ENCODE measurements around the gene ABCB8. TPM values are rescaled to one million over a fixed set of nuclear protein-coding genes. Genes with fewer than 3 reads are reported as not detected.

Gene ABCB8
- total and polyA plus RNA-seq, 9 of the 15 experiments (the other 6 are each of a cell fraction or from before 2014, with no cell fraction given): 7.6 to 106 (median 36.3) TPM

DNA sequence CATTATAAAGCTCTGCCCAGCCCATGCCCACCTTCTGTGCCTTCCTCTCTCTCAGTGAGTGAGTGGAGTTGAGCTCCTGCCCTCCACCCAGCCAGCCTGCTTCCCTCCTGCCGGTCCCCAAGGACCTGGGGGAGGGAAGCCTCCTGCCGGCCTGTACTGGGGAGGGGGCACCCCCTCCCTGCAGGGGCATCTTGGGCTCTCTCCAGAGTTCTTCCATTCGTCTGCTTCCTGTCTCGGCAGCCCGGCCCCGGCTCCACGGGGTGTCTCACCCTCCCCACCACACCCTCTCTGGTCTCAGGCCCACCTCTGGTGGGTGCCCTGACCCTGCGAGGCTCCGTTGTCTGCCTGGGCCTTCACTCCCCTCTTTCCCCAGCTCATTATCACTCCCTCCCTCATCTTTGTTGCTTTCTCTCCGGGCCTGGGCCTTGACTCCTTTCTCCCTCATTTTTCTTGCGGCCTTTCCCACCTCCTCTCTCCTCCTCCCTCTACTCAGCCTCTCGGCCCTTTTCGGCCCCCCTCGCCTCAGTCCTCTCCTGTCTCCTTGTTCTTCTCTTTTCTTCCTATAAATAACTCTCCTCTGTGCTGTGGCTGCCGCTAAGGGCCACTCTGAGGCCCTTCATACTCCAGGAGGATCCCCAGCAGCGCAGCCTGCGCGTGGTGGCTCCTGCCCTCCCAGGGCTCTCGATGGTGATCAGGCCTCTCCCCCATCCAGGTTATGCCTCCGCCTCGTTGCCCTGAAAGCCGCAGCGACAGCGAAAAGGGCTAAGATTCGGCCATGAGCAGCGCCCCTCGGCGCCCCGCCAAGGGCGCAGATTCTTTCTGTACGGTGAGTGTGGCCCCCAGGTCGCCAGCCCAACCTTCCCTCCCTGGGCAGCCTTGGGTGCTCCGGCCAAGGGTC lies 33.2 kb downstream of the ABCB8 start (continued):
- peak; percentile 53; the same call in 1 of the 2 replicates for TF ChIP-seq HDGF (IDR thresholded peaks at IDR 0.05)
- TF ChIP-seq HNRNPL (IDR thresholded peaks at IDR 0.05; ENCODE audit: low read depth, low read length): no peak
- TF ChIP-seq TRIM28 (IDR thresholded peaks at IDR 0.05): no peak
- TF ChIP-seq, protein P1, sequence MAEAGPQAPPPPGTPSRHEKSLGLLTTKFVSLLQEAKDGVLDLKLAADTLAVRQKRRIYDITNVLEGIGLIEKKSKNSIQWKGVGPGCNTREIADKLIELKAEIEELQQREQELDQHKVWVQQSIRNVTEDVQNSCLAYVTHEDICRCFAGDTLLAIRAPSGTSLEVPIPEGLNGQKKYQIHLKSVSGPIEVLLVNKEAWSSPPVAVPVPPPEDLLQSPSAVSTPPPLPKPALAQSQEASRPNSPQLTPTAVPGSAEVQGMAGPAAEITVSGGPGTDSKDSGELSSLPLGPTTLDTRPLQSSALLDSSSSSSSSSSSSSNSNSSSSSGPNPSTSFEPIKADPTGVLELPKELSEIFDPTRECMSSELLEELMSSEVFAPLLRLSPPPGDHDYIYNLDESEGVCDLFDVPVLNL (CRISPR knock-in tag; IDR thresholded peaks at IDR 0.05; ENCODE audit: low read depth): no peak
- TF ChIP-seq, protein P2, sequence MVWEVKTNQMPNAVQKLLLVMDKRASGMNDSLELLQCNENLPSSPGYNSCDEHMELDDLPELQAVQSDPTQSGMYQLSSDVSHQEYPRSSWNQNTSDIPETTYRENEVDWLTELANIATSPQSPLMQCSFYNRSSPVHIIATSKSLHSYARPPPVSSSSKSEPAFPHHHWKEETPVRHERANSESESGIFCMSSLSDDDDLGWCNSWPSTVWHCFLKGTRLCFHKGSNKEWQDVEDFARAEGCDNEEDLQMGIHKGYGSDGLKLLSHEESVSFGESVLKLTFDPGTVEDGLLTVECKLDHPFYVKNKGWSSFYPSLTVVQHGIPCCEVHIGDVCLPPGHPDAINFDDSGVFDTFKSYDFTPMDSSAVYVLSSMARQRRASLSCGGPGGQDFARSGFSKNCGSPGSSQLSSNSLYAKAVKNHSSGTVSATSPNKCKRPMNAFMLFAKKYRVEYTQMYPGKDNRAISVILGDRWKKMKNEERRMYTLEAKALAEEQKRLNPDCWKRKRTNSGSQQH (CRISPR knock-in tag; IDR thresholded peaks at IDR 0.05): peak; percentile 57; the same call in 1 of the 2 replicates
- no peak for TF ChIP-seq HIVEP1 (CRISPR knock-in tag; IDR thresholded peaks at IDR 0.05)
- TF ChIP-seq ZFX (CRISPR knock-in tag; IDR thresholded peaks at IDR 0.05): peak; percentile 58
- no peak for TF ChIP-seq TAF9B (IDR thresholded peaks at IDR 0.05; ENCODE audit: partially characterized antibody)
- TF ChIP-seq CBFB (CRISPR knock-in tag; IDR thresholded peaks at IDR 0.05): 0 out of 2 replicates have a peak, but pooled peaks have one; percentile 3
- no peak for TF ChIP-seq PTBP1 (IDR thresholded peaks at IDR 0.05; ENCODE audit: low read depth, low read length)
- no peak for TF ChIP-seq BRCA1 (IDR thresholded peaks at IDR 0.05)
- TF ChIP-seq BRCA1 (CRISPR knock-in tag; IDR thresholded peaks at IDR 0.05): 0 out of 2 replicates have a peak, but pooled peaks have one; percentile 84
- 0 out of 2 replicates have a peak, but pooled peaks have one; percentile 33 for TF ChIP-seq ZBED1 (IDR thresholded peaks at IDR 0.05)
- TF ChIP-seq FOXJ3 (CRISPR knock-in tag; IDR thresholded peaks at IDR 0.05): no peak
- TF ChIP-seq AFF4 (CRISPR knock-in tag; IDR thresholded peaks at IDR 0.05): peak; percentile 21; the same call in 1 of the 2 replicates
- TF ChIP-seq TCF3 (CRISPR knock-in tag; IDR thresholded peaks at IDR 0.05): no peak
- 0 out of 2 replicates have a peak, but pooled peaks have one; percentile 53 for TF ChIP-seq ZNF263 (CRISPR knock-in tag; IDR thresholded peaks at IDR 0.05; ENCODE audit: borderline replicate concordance)
- no peak for TF ChIP-seq IRF9 (tag; IDR thresholded peaks at IDR 0.05)
- TF ChIP-seq, protein P3, sequence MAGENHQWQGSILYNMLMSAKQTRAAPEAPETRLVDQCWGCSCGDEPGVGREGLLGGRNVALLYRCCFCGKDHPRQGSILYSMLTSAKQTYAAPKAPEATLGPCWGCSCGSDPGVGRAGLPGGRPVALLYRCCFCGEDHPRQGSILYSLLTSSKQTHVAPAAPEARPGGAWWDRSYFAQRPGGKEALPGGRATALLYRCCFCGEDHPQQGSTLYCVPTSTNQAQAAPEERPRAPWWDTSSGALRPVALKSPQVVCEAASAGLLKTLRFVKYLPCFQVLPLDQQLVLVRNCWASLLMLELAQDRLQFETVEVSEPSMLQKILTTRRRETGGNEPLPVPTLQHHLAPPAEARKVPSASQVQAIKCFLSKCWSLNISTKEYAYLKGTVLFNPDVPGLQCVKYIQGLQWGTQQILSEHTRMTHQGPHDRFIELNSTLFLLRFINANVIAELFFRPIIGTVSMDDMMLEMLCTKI (IDR thresholded peaks at IDR 0.05; ENCODE audit: partially characterized antibody): no peak
- peak; percentile 33; the same call in 1 of the 2 replicates for TF ChIP-seq BCOR (IDR thresholded peaks at IDR 0.05)

Measured in K562 (cell line).